MCF 10A (cell line): Measurements from ENCODE around the gene PKLR. TPM values are rescaled to one million over a fixed set of nuclear protein-coding genes. Genes with fewer than 3 reads are reported as not detected.

Experiments
- BruUV-seq: library from RNA; stranded (reverse); fragments of 400-500 nt; replicated peaks from 2 replicates; lab custom pipeline; 2021; lab: Mats Ljungman, UMichigan
- CTCF ChIA-PET: fragments of 300-600 bp; sonication (Branson Sonifier 250); formaldehyde crosslinking; extraction: SDS; loops from one replicate; lab custom pipeline; 2021; ENCODE audit warnings: antibody characterized with exemption, inconsistent platforms; lab: Yijun Ruan, JAX
- POLR2A ChIA-PET: fragments of 300-600, 350-650 bp; sonication (Branson Sonifier 250); formaldehyde crosslinking; extraction: SDS; loops from one replicate; lab custom pipeline; 2020; ENCODE audit warnings: antibody characterized with exemption, inconsistent platforms; lab: Yijun Ruan, JAX
- DNase-seq: peaks from one replicate; pipeline ENCODE4 v3.0.0-alpha.2; 2018; ENCODE audit not compliant: unreplicated experiment
- H3K27ac Mint-ChIP-seq: one replicate; pipeline ENCODE4 v1.8.0; 2022; ENCODE audit warnings: mild to moderate bottlenecking, low read depth, mixed read lengths; ENCODE audit not compliant: unreplicated experiment
- H3K27me3 Mint-ChIP-seq: one replicate; pipeline ENCODE4 v1.8.0; 2022; ENCODE audit warnings: mixed read lengths; ENCODE audit not compliant: insufficient read depth, unreplicated experiment
- H3K36me3 Mint-ChIP-seq: one replicate; pipeline ENCODE4 v1.8.0; 2022; ENCODE audit warnings: mild to moderate bottlenecking, moderate library complexity, mixed read lengths; ENCODE audit not compliant: insufficient read depth, unreplicated experiment
- H3K4me1 Mint-ChIP-seq: one replicate; pipeline ENCODE4 v1.8.0; 2022; ENCODE audit warnings: mixed read lengths; ENCODE audit not compliant: insufficient read depth, unreplicated experiment
- H3K4me3 Mint-ChIP-seq: one replicate; pipeline ENCODE4 v1.8.0; 2022; ENCODE audit warnings: mild to moderate bottlenecking, moderate library complexity, mixed read lengths; ENCODE audit not compliant: unreplicated experiment
- H3K9me3 Mint-ChIP-seq: one replicate; pipeline ENCODE4 v1.8.0; 2022; ENCODE audit warnings: mixed read lengths; ENCODE audit not compliant: unreplicated experiment
- CTCF ChIP-seq: fragments of 200-600 bp; IDR thresholded peaks from one replicate; pipeline ENCODE4 v1.8.0; 2022; ENCODE audit warnings: antibody characterized with exemption, mild to moderate bottlenecking; ENCODE audit not compliant: unreplicated experiment
- intact Hi-C: fragments of 100-400 bp; cut with micrococcal nuclease; formaldehyde crosslinking; loops from 2 replicates; pipeline ENCODE4 v1.14.1; 2022
- total RNA-seq: library from RNA; stranded (reverse); gene quantifications from 2 replicates; pipeline ENCODE4 v1.2.3, GENCODE V29; 2022

Gene PKLR
- total RNA-seq, 1 experiment from 2014 or later = not detected

- ChIA-PET POLR2A (interaction anchor here (0.8 to 1.7 kb wide), 3 partner anchors 23 to 76 kb away, joined by 3 to 5 read pairs (median 4); partner anchors contain the start of gene CLK2), CTCF (interaction anchor here (0.6 to 1.5 kb wide), 4 partner anchors 12 to 51 kb away, joined by 3 to 5 read pairs (median 4); no protein-coding TSS in a partner anchor)
- TF ChIP-seq CTCF = no peak
- intact Hi-C loops = no loop called here
- no TSS peak for BruUV-seq
- no peak for DNase-seq
- H3K36me3 Mint-ChIP-seq = no peaks in the 10 kb centered on the region
- H3K4me3 Mint-ChIP-seq = no peak overlapping the region
- no peaks in the 10 kb centered on the region for H3K9me3 Mint-ChIP-seq
- no peak overlapping the region for H3K27ac Mint-ChIP-seq
- H3K4me1 Mint-ChIP-seq = no peaks in the 10 kb centered on the region
- peaks cover 14% of the 10 kb centered on the region for H3K27me3 Mint-ChIP-seq
Measured at GRCh38 chr1:155300553-155301329, 497 bp downstream of the PKLR start.

- no peak for TF ChIP-seq CTCF
- no peak overlapping the region for H3K27ac Mint-ChIP-seq
- no peaks in the 10 kb centered on the region for H3K4me1 Mint-ChIP-seq
- ChIA-PET POLR2A (interaction anchor here (0.6 to 1.7 kb wide), 4 partner anchors 8 to 27 kb away, joined by 3 to 5 read pairs (median 4); partner anchors contain the start of genes CLK2 and FDPS), CTCF (interaction anchor here (0.6 to 1.5 kb wide), 4 partner anchors 11 to 50 kb away, joined by 3 to 5 read pairs (median 4); no protein-coding TSS in a partner anchor)
- peaks cover 17% of the 10 kb centered on the region for H3K27me3 Mint-ChIP-seq
- BruUV-seq = no TSS peak
- H3K9me3 Mint-ChIP-seq = no peaks in the 10 kb centered on the region
- intact Hi-C loops = no loop called here
- H3K4me3 Mint-ChIP-seq = no peak overlapping the region
- H3K36me3 Mint-ChIP-seq = no peaks in the 10 kb centered on the region
- DNase-seq = no peak
Measured at GRCh38 chr1:155300024-155300423, 1.2 kb downstream of the PKLR start.

- no TSS peak for BruUV-seq
Measured at GRCh38 chr1:155297384-155297783, 3.9 kb downstream of the PKLR start.

More at GRCh38 chr1:155297384-155297783, 3.9 kb downstream of the PKLR start:
- Mint-ChIP-seq H3K27me3 (peaks cover 25% of the 10 kb centered on the region), H3K27ac (no peak overlapping the region), H3K9me3 (no peaks in the 10 kb centered on the region), H3K4me1 (no peaks in the 10 kb centered on the region), H3K36me3 (no peaks in the 10 kb centered on the region), H3K4me3 (no peak overlapping the region)
- DNase-seq = no peak
- ChIA-PET POLR2A (no interaction called here), CTCF (interaction anchor here (0.5 to 1.4 kb wide), 4 partner anchors 10 to 722 kb away, joined by 3 to 10 read pairs (median 3); no protein-coding TSS in a partner anchor)
- TF ChIP-seq CTCF = no peak
- intact Hi-C loops = no loop called here
